ENCODE results near the gene KRT24.
"Not testable (repeated sequence)": the region's sequence is repeated elsewhere in the genome, so short reads cannot be mapped to it uniquely, and the experiment has no call there.

Gene KRT24

DNA sequence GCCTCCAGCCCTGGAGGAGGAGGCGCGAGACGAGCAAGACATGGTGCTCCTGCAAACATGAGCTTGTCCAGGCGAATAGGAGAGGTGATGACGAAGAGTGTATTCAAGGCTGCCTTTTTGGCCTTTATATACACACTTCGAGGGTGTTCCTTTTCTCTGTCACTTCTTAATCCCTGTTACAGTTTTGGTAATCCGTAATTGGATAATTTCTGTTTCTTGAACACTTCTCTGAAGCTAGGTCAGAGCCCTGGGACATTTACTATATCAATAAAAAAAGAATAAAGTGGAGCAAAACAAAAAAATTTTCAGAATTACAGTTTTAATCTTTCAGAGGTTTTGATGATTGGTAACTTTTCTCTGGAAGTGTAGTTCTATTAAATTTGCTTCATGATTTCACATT, at the start of gene KRT24:
TSS of gene KRT24 (minus strand) at position 101 of the 400 bp plus-strand sequence. CDS start at position 42, 59 bp downstream.
- no peak for FAIRE-seq

- no peak for FAIRE-seq
Measured at GRCh38 chr17:40751065-40751464, 47.5 kb upstream of the KRT24 start.

DNA sequence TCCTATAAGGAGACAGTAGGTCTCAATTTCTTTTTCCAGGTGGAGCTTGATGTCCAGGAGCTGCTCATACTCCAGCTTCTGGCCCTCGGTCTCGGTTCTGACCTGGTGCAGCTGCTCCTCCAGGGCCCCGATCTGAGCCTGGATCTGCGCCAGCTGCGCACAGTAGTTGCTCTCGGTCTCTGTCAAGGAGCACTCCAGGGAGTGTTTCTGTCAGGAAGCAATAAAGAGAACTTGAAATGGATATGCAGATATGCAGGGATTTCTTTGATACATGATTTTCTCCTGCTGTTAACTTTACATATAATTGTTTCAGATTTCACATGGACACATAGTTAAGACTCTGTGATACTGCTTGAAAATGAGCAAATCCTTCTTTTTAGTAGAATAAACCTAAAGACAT, 46.8 kb upstream of the KRT24 start:
- no peak for FAIRE-seq

- not testable (repeated sequence) for FAIRE-seq
Measured at GRCh38 chr17:40748666-40749065, 45.1 kb upstream of the KRT24 start.

- FAIRE-seq: no peak
Measured at GRCh38 chr17:40738553-40738952, 35.0 kb upstream of the KRT24 start.

GRCh38 chr17:40735016-40735415, 31.5 kb upstream of the KRT24 start:
- FAIRE-seq: no peak

DNA sequence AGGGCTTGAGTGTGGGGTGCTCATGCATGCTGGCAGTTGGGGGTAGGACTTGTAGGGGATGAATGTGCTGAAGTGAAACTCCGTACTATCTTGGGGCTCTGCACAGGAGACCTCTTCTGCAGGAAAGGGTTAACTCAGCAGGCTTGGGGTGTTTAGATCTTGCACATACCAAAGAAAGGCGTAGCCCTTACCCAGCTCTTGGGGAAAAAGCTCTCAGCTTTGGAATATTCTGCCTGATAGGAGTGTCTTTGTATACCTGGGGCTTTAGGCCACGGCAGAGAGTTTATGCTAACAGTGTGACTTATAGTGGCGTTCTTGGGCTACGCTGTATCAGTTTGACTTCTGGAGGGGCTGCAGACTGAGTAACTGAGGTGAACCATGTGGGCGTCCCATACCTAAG, 30.5 kb upstream of the KRT24 start:
- FAIRE-seq: no peak

DNA sequence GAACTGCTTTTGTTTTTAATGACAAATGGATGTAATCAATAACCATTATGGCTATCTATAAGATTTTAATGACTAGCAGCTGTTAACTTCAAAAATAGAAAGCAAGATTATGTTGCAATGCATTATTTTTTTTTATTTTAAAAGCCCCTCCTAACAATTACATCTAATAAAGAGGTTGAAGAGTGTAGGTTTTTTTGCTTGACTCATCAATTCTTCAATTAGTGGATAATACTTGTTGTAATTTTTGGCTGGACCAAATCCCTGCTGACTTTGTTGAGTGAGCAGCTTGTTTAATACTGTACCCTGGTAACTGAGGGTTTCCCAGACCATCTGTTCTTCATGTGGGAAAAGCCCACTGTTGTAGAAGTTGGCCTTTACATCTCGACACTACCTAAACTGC, 27.4 kb upstream of the KRT24 start:
- FAIRE-seq: no peak

DNA sequence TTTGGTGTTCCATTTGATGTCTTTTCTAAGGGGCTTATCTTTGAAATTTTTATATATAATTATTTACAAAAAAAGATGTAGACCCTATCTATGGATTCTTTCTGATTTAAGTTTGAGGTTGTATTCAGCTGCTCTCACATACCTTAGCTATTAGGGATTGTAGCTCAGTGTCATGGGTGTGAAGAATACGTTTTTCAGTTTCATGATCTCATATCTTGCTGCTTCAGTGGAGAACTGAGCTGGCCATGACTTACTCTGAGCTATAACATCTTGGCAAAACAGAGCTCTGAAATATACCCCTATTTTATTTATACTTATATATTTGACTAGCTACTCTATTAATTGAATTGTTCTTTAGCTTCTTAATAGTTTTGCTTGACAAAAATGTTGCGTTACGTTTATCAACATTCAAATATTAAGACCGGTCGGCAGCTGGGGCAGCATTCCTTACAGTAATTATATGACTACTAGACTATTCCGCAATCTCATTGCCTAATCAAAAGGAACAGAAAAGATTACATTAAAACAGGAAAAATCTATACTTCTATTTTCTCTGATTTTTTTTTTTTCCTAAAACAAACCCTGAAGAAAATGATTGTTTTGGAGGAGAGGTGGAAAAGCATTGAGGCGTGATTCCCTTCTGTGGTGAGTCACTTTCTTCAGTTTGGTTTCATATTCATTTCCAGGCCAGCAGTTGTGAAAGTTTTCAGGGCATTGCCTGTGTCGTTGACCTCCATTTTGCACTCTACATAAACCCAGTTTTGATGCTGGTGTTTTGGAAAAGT, 24.1 kb upstream of the KRT24 start:
- FAIRE-seq: no peak

- peak; percentile 30 for FAIRE-seq
Measured at GRCh38 chr17:40726919-40727318, 23.4 kb upstream of the KRT24 start.

- FAIRE-seq: no peak
Measured at GRCh38 chr17:40724656-40725055, 21.1 kb upstream of the KRT24 start.

GRCh38 chr17:40722241-40722640, 18.7 kb upstream of the KRT24 start:
- no peak for FAIRE-seq

DNA sequence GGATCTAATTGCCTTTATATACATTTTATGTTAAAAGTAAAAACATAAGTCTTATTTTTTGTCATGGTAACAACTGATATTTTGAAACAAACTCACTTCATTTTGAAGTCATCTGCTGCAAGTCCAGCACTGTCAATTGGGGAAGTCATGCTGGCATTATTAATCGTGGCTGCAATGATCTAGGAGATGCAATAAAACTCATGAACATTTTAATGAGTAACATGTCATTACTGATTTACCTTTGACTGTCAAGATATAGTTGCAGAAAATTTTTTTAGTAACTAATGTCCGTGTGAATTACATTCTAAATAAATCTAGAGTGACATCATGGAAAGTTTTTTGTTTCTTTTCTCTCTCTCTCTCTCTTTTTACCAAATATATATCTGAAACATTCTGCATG, 17.3 kb upstream of the KRT24 start:
- no peak for FAIRE-seq

GRCh38 chr17:40718930-40719329, 15.4 kb upstream of the KRT24 start:
- FAIRE-seq: no peak

- no peak for FAIRE-seq
Measured at GRCh38 chr17:40717776-40718175, 14.2 kb upstream of the KRT24 start.

DNA sequence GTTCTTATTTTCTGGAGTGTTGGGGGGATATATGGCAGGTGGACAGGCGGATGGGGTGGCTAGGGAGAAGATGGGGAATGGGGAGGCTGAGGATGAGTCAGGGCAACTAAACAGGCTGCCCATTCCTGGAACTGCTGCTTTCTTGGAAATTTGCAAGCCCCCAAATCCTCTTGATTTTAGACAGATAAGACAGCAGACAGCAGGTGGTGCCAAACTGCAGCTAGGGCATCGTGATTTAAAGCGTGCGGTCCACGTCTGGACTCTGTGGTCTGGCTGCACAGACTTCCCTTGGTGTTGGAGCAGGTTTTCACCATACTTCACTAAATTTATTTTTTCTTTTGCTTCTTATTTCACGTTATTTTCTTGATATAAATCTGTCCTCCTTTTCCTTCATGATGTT, 10.9 kb upstream of the KRT24 start:
- FAIRE-seq: no peak

- FAIRE-seq: no peak
Measured at GRCh38 chr17:40707745-40708144, 4.2 kb upstream of the KRT24 start.

DNA sequence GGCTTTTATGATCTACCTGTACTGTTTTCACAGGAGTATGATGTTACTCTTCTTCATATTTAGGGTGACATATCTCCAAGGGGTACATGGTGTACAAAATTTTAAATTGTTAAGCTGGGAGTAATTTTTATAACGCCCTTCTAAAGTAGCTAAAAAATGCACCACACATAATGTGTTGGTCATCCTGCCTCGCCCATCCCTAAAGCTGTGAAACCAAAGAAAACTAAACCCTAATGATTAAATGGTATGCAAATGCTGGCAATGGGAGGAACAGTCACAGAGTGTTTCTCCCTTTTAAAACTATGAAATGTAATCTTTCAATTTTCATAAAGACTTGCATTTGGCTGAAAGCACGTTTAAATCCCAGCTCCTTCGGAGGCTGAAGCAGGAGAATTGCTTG, 2.0 kb upstream of the KRT24 start:
- FAIRE-seq: no peak

DNA sequence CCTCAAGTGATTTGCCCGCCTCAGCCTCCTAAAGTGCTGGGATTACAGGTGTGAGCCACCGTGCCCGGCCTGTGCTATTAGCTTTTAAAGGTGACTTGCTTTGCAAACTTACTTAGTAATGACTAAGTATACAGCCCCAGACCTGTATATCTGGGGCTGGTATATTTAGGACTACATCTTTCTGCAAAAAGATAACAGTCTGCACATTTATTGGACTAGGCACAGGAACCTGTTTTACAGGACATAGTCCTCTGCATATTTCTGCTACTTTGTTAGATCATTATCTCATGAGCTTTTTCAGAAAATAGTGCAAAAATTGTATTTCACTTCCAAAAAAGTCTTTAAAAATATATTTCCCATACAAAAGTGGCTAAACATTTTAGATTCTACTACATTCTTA, 1.3 kb downstream of the KRT24 start:
- no peak for FAIRE-seq

DNA sequence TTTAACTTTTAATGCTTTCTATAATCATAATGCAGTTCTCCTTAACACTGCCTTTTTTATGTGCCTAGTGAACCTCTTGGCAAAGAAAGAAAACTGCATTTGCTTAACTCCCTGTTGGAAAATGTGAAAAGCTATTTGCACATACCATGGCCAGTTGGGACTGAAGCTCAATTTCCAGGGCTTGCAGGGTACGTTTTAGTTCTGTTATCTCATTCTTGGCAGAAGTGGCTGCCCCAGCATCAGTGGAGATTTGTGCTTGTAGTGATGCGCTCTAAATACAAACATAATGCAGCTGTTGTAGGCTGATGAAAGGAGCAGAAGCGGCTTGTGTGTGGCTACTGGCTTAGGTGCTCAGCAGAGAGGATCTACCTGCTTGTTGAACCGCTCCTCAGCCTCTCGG, 3.7 kb downstream of the KRT24 start:
- FAIRE-seq: no peak

- FAIRE-seq: no peak
Measured at GRCh38 chr17:40699371-40699770, 4.2 kb downstream of the KRT24 start.

GRCh38 chr17:40697297-40697696, 6.3 kb downstream of the KRT24 start:
- no peak for FAIRE-seq

GRCh38 chr17:40696651-40697072, 6.9 kb downstream of the KRT24 start:
- no peak for FAIRE-seq

- FAIRE-seq: no peak
Measured at GRCh38 chr17:40695874-40696472, 7.6 kb downstream of the KRT24 start.

- FAIRE-seq: no peak
Measured at GRCh38 chr17:40694584-40694983, 9.0 kb downstream of the KRT24 start.
